GM08714 (cell line): Measurements from ENCODE around the gene GRIK4.

Source experiments
- H3K4me3 ChIP-seq: fragments of 200-500 bp; sonication (Bioruptor generic); 2 replicates; pipeline ENCODE4 v1.5.1; 2014; ENCODE audit warnings: mild to moderate bottlenecking, low read length, inconsistent platforms
- ZNF274 ChIP-seq: IDR thresholded peaks from 2 replicates; pipeline ENCODE4 v1.6.1; 2012; ENCODE audit warnings: mild to moderate bottlenecking, low read depth, low read length

Gene GRIK4

GRCh38 chr11:120515186-120515723, 3.7 kb downstream of the GRIK4 start:
- H3K4me3 ChIP-seq = no peak overlapping the region
- TF ChIP-seq ZNF274 = no peak

GRCh38 chr11:120516461-120517389, 5.2 kb downstream of the GRIK4 start:
- no peak overlapping the region for H3K4me3 ChIP-seq
- no peak for TF ChIP-seq ZNF274

GRCh38 chr11:120517390-120517761, 5.8 kb downstream of the GRIK4 start:
- no peak overlapping the region for H3K4me3 ChIP-seq
- no peak for TF ChIP-seq ZNF274

- TF ChIP-seq ZNF274 = no peak
- no peak overlapping the region for H3K4me3 ChIP-seq
Measured at GRCh38 chr11:120517801-120518291, 6.3 kb downstream of the GRIK4 start.

GRCh38 chr11:120518356-120518755, 6.8 kb downstream of the GRIK4 start:
- TF ChIP-seq ZNF274 = no peak
- H3K4me3 ChIP-seq = no peak overlapping the region

GRCh38 chr11:120519474-120519873, 7.9 kb downstream of the GRIK4 start:
- H3K4me3 ChIP-seq = no peak overlapping the region
- TF ChIP-seq ZNF274 = no peak

- no peak overlapping the region for H3K4me3 ChIP-seq
- no peak for TF ChIP-seq ZNF274
Measured at GRCh38 chr11:120520091-120520822, 8.7 kb downstream of the GRIK4 start.

- no peak for TF ChIP-seq ZNF274
- no peak overlapping the region for H3K4me3 ChIP-seq
Measured at GRCh38 chr11:120521176-120521575, 9.6 kb downstream of the GRIK4 start.

- TF ChIP-seq ZNF274 = no peak
- H3K4me3 ChIP-seq = no peak overlapping the region
Measured at GRCh38 chr11:120522021-120522420, 10.5 kb downstream of the GRIK4 start.

GRCh38 chr11:120522736-120523135, 11.2 kb downstream of the GRIK4 start:
- TF ChIP-seq ZNF274 = no peak
- H3K4me3 ChIP-seq = no peak overlapping the region

GRCh38 chr11:120523196-120523595, 11.6 kb downstream of the GRIK4 start:
- no peak overlapping the region for H3K4me3 ChIP-seq
- TF ChIP-seq ZNF274 = no peak

GRCh38 chr11:120524536-120525085, 13.1 kb downstream of the GRIK4 start:
- H3K4me3 ChIP-seq = no peak overlapping the region

GRCh38 chr11:120525261-120526171, 14.0 kb downstream of the GRIK4 start:
- H3K4me3 ChIP-seq = no peak overlapping the region
- TF ChIP-seq ZNF274 = no peak

More at GRCh38 chr11:120524536-120525085, 13.1 kb downstream of the GRIK4 start:
- no peak for TF ChIP-seq ZNF274
